ENCODE results near the gene CCN2. TPM values are rescaled to one million over a fixed set of nuclear protein-coding genes. Genes with fewer than 3 reads are reported as not detected.

Gene CCN2
- total RNA-seq, 2 donors from 2014 or later: 28.6 to 29.4 TPM

DNA sequence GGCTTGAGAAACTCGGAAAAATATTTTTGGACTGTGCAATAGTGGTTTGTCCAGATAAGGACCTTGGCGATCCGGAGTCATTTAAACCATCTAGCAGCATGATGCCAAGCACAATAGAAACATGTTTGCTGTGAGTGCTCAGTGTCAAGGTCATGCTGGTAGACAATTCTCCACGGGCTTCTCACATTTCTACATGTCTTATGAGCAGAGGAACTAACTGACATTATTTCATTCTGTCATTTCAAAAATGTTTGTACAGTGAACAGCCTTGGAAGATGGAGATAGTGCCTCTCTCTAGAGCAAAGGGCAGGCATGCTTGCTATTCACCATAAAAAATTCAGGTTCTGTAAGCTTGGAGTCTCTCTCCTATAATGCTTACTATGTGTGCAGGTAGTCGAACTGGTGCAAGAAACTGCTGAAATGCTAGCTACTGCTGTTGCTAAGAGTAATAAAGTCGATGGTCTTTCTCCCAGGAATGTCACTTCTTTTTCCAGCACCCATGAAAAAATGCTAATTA is 25.4 kb upstream of the CCN2 start:
- no peak overlapping the region for H3K9ac ChIP-seq (ENCODE audit: extremely low read depth, low read length, poor library complexity, severe bottlenecking)
- H3K4me3 Mint-ChIP-seq: no peak overlapping the region
- 81 to 82% methylated on average over 4 to 6 of the region's 6 CpGs for WGBS, 2 experiments (ENCODE audit: insufficient coverage in 1 of 2, insufficient read length in 1 of 2)
- H3K4me3 ChIP-seq (ENCODE audit: low read length): no peak overlapping the region
- no peak overlapping the region for H3K27ac ChIP-seq (ENCODE audit: low read depth, low read length)
- H3K9me3 Mint-ChIP-seq: no peaks in the 10 kb centered on the region
- H3K36me3 Mint-ChIP-seq (ENCODE audit: low read depth): no peaks in the 10 kb centered on the region
- peaks cover 4% of the 10 kb centered on the region for H3K4me1 Mint-ChIP-seq
- no peaks in the 10 kb centered on the region for H3K36me3 ChIP-seq (ENCODE audit: control insufficient read depth, insufficient read depth, low read length)
- TF ChIP-seq, protein P1, sequence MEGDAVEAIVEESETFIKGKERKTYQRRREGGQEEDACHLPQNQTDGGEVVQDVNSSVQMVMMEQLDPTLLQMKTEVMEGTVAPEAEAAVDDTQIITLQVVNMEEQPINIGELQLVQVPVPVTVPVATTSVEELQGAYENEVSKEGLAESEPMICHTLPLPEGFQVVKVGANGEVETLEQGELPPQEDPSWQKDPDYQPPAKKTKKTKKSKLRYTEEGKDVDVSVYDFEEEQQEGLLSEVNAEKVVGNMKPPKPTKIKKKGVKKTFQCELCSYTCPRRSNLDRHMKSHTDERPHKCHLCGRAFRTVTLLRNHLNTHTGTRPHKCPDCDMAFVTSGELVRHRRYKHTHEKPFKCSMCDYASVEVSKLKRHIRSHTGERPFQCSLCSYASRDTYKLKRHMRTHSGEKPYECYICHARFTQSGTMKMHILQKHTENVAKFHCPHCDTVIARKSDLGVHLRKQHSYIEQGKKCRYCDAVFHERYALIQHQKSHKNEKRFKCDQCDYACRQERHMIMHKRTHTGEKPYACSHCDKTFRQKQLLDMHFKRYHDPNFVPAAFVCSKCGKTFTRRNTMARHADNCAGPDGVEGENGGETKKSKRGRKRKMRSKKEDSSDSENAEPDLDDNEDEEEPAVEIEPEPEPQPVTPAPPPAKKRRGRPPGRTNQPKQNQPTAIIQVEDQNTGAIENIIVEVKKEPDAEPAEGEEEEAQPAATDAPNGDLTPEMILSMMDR (conservative IDR thresholded peaks at IDR 0.05): no peak
- H3K27me3 ChIP-seq (ENCODE audit: control insufficient read depth, insufficient read depth, low read length, poor library complexity, severe bottlenecking): no peaks in the 10 kb centered on the region
- no peak for DNase-seq
- no peak overlapping the region for H3K27ac Mint-ChIP-seq
- no peaks in the 10 kb centered on the region for H3K9me3 ChIP-seq (ENCODE audit: control insufficient read depth, low read length)
- H3K4me1 ChIP-seq (ENCODE audit: control insufficient read depth, insufficient read depth, low read length): no peaks in the 10 kb centered on the region
- no peaks in the 10 kb centered on the region for H3K27me3 Mint-ChIP-seq (ENCODE audit: insufficient read depth)

DNA sequence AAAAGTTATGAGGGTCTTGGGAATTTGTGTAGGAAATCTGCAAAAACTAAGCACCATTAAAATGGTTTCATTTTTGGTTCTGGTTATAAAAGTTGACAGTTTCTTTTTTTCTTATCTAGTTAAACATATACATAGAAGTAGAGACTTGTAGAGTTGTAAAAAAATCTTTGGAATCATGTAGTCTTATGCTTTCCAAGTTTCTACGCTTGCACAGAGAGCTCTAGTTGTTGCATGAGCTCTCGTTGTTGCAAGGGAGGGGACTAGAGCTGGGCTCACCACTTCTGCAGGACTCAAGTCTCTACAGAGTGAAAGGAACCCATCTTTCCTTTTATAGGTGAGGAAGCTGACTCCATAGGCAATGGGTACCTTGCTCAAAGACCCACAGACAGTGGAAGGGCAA is 21.6 kb upstream of the CCN2 start:
- H3K9ac ChIP-seq (ENCODE audit: extremely low read depth, low read length, poor library complexity, severe bottlenecking): no peak overlapping the region
- H3K4me3 ChIP-seq (ENCODE audit: low read length): no peak overlapping the region
- Mint-ChIP-seq H3K9me3 (no peaks in the 10 kb centered on the region), H3K27ac (no peak overlapping the region), H3K36me3 (ENCODE audit: low read depth) (no peaks in the 10 kb centered on the region), H3K4me1 (peaks cover 16% of the 10 kb centered on the region), H3K4me3 (no peak overlapping the region), H3K27me3 (ENCODE audit: insufficient read depth) (no peaks in the 10 kb centered on the region)
- no peak overlapping the region for H3K27ac ChIP-seq (ENCODE audit: low read depth, low read length)
- no peak for DNase-seq
- H3K27me3 ChIP-seq (ENCODE audit: control insufficient read depth, insufficient read depth, low read length, poor library complexity, severe bottlenecking): no peaks in the 10 kb centered on the region
- no peaks in the 10 kb centered on the region for H3K36me3 ChIP-seq (ENCODE audit: control insufficient read depth, insufficient read depth, low read length)
- peaks cover 13% of the 10 kb centered on the region for H3K4me1 ChIP-seq (ENCODE audit: control insufficient read depth, insufficient read depth, low read length)
- TF ChIP-seq, protein P1 (conservative IDR thresholded peaks at IDR 0.05): no peak
- WGBS, 2 experiments (ENCODE audit: insufficient coverage in 1 of 2, insufficient read length in 1 of 2): 97 to 100% methylated on average over 2 of the region's 2 CpGs
- H3K9me3 ChIP-seq (ENCODE audit: control insufficient read depth, low read length): no peaks in the 10 kb centered on the region

DNA sequence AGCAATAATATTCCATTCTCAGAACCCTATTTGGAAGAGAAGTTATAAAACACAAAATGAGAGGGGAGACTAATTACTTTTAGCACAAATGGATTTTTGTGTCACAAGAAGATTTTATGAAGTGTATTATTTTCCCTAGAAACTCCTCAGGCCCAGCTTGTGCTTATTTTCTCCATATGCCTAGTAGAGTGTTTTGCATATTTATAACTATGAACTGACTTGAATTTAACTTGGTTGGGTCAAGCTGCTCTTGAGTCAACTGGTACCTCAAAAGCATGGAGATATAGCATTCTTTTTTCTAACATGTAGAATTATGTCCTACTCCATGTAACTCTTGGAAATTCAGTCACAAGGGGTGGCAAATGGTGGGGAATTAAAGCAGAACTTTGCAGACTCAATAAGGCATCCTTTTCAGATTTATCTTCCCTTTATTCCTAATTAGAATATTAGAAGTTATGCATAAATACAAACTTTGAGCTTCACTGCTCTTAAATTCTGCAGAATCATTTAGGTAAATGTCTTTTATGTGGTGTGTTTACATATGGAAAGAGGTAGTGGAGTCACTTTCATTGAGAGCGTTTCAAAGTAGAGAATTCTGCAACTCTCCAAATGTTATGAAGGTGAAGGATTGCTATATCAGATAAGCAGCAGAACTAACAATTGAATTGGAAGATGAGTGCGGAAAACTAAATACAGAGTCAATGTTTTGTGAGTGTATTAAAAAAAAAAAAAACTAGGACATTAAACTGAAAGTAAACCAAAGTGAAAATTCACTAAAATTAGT is 19.1 kb upstream of the CCN2 start:
- 88 to 91% methylated on average over 1 to 2 of the region's 2 CpGs for WGBS, 2 experiments (ENCODE audit: insufficient coverage in 1 of 2, insufficient read length in 1 of 2)

More for the DNA sequence above, 19.1 kb upstream of the CCN2 start:
- Mint-ChIP-seq H3K4me1 (peaks cover 15% of the 10 kb centered on the region), H3K36me3 (ENCODE audit: low read depth) (no peaks in the 10 kb centered on the region), H3K27ac (peak overlapping the region; percentile 57), H3K4me3 (peak overlapping the region; percentile 15), H3K27me3 (ENCODE audit: insufficient read depth) (no peaks in the 10 kb centered on the region), H3K9me3 (no peaks in the 10 kb centered on the region)
- Histone ChIP-seq H3K9me3 (ENCODE audit: control insufficient read depth, low read length) (no peaks in the 10 kb centered on the region), H3K4me1 (ENCODE audit: control insufficient read depth, insufficient read depth, low read length) (peaks cover 13% of the 10 kb centered on the region), H3K27me3 (ENCODE audit: control insufficient read depth, insufficient read depth, low read length, poor library complexity, severe bottlenecking) (no peaks in the 10 kb centered on the region), H3K36me3 (ENCODE audit: control insufficient read depth, insufficient read depth, low read length) (no peaks in the 10 kb centered on the region), H3K27ac (ENCODE audit: low read depth, low read length) (no peak overlapping the region), H3K9ac (ENCODE audit: extremely low read depth, low read length, poor library complexity, severe bottlenecking) (no peak overlapping the region), H3K4me3 (ENCODE audit: low read length) (peak overlapping the region; percentile 24)
- TF ChIP-seq, protein P1 (conservative IDR thresholded peaks at IDR 0.05): no peak
- DNase-seq: no peak

All from endodermal cell (in vitro differentiated cells).